Kidney tubule cell (primary cell): ENCODE data around the gene NRM.
"Not testable (repeated sequence)": the region's sequence is repeated elsewhere in the genome, so short reads cannot be mapped to it uniquely, and the experiment has no call there.

Source experiments
- DNase-seq: peaks from one replicate; pipeline ENCODE4 v3.0.0-alpha.2; 2018; ENCODE audit warnings: low spot score

The NRM gene

DNA sequence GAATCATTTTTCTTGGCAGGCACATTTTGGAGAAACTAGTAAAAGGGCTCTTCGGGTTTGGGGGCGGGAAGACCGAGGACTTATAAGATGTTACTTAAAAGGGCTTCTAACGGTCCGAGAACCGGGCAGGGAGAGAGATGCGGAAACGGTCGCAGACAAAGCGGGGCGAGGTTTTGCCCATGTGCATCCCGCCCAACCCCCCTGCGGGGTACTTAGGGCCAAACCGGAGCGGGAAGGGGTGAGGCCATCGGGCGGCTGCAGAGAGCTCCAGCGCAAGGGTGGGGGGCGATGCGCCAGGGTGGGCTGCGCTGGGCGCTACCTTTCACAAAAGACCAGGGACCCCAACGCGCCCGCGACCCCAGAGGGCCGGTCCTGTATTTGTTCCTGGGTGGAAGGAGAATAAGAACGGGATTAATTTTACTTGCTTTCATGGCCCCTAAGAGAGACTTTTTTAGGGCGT, 30.0 kb upstream of the NRM start:
- DNase-seq: peak; percentile 68

DNA sequence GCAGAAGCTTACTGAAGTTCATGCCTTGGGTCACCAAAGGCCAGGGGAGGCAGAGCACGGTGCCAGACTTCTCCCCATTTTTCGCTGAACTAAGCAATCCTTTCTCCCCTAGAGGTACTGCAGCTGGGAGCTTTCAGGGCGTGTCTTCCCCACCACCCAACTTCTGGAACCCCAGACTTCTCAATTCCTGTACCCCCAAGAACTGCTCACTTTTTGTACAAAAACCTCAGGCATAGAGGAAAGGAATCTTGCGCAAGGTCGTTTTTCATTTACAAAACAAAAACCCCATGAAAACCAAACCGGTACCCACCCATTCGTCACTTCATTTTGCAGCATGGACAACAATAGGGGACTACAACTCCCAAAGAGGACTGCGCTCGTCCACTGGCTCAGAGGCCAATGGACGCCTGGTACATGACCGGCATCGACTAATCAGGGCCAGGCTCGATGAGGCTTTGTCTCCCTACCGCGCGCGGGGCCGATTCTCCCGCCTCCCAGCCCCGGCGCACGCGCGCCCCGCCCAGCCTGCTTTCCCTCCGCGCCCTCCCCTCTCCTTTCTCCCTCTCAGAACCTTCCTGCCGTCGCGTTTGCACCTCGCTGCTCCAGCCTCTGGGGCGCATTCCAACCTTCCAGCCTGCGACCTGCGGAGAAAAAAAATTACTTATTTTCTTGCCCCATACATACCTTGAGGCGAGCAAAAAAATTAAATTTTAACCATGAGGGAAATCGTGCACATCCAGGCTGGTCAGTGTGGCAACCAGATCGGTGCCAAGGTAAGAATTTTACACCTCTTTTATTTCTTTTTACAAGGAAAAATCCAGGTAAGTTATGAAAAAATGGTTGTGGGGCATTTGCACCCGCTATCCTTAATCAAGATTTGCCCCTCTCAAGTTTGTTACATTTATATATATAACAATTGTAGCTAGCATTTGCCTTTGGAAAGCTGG, 29.3 kb upstream of the NRM start, which contains the start of gene TUBB:
Gene TUBB, plus strand, starts transcription at position 562 of the 947 bp plus-strand sequence. Its CDS starts 155 bp downstream, at position 717.
- DNase-seq: peak; percentile 98

DNA sequence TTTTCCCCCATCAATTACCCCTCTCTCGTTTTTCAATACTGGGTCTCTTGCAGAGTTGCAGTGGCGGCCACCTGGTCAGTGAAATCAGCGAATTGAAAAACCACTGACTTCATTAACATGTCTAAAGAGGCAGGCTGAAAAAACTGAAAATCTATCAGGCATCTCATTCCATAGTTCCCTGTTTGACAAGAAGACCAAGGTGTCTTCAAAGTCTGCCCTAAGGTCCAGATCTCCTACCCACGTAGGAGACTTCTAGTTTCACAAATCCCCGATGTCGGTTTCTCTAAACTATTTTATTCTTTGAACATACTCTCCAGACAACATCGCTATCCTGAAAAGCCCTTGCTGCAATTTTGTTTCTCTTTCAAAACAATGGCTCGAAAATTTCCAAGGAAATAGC, 28.6 kb upstream of the NRM start:
- peak; percentile 41 for DNase-seq

DNA sequence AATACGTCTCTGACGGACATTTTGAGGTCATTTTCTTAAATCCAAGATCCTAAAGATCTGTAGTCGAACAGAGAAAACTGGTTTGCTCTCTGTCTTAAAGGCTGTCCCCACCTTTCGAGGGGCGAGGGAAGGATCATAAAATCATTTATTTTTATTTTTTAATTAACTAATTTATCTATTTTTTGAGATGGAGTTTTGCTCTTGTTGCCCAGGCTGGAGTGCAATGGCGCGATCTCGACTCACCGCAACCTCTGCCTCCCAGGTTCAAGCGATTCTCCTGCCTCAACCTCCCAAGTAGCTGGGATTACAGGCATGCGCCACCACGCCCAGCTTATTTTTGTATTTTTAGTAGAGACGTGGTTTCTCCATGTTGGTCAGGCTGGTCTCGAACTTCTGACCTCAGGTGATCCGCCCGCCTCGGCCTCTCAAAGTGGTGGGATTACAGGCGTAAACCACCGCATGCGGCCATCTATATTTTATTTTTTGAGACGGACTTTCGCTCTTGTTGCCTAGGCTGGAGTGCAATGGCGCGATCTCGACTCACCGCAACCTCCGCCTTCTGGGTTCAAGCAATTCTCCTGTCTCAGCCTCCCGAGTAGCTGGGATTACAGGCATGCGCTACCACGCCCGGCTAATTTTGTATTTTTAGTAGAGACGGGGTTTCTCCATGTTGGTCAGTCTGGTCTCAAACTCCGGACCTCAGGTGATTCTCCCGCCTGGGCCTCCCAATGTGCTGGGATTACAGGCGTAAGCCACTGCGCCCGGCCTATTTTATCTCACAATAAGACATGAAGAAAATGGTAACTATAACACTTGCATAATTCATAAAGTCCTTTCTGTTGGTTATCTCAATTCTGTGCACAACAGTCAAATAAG, 27.3 kb upstream of the NRM start:
- not testable (repeated sequence) for DNase-seq

DNA sequence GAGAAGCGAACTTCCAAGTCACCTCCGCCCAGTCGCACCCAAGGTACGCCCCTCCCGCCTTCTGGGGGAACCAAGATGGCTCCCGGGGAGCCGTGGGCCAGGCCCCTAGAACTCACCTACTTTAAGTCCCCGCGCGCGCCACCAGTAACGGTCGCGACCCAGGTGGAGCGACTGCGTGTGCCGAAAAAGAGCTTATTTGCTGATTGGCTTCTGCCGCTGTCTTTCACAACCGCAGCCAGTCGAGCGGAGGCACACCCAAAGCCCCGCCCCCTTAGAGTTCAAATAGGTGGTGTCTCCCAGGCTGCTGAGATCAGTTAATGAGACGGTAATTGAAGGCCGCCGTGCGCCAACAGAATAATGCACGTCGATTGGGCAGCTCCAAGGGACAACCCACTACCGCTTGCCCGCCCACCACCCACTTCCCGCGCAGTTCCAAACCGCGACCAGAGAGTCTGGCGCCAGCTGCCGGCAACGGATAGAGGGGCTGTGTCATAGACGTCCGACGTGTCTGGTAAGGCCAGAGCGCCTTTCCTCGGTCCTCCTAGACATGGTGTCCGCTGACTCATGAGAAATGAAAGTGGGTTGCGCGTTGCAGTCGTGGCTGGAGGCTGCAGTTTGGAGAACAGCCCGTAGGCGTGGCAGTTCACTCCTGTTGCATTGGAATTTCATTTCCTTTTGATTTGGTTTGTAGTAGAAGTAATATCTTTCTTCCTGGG, 26.5 kb upstream of the NRM start, which contains the start of gene MDC1:
Gene MDC1, minus strand, starts transcription at position 153 of the 716 bp plus-strand sequence. CDS start 2,106 bp downstream, outside the sequence.
- DNase-seq: peak; percentile 100

DNA sequence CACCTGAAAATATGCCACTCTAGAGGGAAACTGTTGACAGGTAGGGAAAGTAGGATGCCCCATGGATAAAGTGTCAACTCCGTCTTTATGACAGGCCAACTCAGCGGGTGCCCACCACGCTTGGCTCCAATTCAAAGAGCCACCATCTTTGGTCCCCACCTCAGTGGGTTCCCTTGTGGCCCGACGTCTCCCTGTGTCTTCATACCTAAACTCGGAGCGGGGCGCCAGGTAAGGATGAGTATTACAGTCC, 26.0 kb upstream of the NRM start:
- no peak for DNase-seq

DNA sequence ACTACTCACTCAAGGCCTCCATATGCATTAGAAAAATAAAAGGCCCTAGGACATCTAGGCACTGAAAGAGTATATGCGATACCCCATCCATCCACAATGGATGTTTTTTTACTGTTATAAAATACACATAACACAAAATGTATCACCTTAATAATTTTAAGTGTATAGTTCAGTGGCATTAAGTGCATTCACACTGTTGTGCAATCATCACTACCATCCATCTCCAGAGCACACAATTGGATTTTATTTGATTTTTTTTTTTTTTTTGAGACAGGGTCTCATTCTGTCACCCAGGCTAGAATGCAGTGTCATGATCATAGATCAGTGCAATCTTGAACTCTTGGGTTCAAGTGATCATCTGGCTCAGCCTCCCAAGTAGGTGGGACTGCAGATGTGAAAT, 23.5 kb upstream of the NRM start:
- no peak for DNase-seq

DNA sequence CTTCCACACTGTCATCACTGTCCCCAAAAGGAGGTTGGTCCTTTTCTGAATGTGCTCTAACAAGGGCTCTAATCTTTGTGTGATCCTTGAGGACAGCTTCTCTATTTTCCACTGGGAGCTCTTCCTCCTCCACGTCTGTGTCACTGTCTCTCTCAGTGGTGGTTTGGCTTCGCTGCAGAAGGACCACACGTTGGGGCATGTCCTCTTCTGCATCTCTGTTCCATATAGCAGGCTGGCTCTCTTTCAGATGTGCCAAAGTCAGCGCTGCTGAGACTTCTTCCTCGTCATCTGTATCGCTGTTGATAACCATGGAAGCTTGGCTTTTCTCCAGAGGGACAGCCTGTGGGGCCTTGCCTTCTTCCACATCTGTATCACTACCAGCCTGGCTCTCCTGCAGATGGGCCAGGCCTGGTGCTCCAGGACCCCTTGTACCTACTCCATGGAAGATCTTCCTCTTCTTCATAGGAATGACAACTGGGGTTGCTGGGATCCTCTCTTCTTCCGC, 21.7 kb upstream of the NRM start:
- DNase-seq: no peak

DNA sequence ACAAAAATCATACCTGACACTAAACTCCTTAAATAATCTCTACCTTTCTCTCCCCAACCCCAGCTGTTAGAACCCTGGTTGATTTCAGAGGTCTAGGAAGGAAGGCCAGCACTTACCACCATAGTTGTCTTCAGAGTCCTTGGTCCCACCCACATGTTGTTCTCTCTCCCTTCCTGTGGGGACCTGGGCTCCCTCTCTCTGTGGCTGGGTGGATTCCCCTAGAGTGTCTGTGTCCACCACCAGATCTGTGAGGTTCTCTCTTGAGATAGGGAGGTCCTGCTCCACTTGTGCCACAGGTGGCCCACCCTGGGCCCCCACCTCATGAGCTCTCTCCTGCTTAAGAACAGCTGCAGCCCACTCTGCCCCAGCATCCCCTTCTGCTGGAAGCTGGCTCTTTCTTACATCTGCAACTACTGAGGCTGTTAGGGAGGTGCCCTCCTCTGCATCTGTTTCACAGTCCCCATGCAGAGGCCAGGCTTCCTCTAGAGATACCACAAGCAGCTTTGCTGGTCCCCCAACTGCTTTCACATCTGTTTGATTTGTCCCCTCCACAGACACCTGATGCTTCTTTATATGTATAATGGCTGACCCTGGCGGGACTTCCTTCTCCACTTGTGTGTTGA, 21.1 kb upstream of the NRM start:
- no peak for DNase-seq

DNA sequence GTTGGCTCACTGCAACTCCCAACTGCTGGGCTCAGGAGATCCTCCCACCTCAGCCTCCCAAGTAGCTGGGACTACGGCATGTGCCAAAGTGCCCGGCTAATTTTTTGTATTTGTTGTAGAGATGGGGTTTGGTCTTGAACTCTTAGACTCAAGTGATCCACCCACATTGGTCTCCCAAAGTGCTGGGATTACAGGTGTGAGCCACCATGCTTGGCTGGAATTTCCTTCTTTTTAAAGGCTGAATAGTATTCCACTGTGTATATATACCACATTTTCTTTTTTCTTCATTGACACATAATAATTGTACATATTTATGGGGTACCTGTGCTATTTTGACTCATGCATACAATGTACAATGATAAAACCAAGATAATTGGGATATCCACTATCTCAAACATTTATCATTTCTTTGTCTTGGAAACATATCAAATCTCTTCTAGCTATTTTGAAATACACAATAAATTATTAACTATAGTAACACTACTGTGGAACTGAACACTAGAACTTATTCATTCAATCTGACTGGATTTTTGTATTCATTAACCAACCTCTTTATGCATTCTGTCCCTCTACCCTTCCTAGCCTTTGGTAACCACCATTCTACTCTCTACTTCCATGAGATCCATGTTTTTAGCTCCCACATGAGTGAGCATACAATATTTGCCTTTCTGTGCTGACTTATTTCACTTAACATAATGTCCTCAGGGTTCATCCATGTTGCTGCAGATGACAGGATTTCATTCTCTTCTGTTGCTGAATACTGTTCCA, 18.5 kb upstream of the NRM start:
- DNase-seq: peak; percentile 85

DNA sequence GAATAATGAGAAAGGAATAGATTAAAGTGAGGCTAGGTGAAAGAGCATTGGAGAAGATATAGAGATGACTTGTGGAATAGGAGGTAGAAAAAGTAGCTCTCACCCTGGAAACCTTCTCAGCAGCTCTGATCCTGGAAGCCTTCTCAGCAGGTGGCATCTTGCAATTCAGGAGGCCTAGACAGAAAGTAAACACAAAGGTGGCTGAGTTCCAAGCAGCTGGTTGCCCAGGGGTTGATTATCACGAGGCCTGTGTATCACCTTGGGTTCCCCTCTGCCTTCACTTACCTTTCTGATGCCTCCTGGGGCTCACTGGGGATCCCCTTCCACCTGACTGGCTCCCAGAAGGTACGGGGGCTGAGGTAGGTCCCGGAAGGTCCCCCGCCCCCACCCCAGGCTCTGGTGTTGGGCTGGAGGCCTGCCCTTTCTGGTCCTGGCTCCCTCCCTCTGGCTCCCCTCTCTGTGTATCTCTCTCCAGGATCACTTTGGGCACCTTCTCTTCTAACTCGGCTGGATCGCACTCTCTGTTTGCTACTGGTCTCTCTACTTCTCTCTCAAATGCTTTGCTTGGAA, 16.6 kb upstream of the NRM start:
- DNase-seq: no peak

DNA sequence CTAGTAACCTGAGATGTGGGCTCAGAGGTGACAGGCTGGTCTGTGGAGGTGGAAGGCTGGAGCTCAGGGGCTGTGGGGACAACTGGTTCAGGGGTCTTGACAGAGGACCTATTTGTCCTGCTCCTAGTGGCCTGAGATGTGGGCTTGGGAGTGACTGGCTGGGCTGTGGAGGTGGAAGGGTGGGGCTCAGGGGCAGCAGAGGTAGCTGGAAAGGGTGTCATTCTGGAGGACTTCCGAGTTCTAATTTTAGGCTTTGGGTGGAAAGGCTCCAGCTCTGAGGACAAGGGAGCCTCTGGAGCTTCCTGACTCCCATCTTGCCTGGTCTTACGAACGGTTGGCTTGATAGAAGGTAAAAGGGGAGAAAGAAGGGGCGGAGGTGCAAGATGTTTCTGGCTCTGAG, 14.8 kb upstream of the NRM start:
- no peak for DNase-seq

DNA sequence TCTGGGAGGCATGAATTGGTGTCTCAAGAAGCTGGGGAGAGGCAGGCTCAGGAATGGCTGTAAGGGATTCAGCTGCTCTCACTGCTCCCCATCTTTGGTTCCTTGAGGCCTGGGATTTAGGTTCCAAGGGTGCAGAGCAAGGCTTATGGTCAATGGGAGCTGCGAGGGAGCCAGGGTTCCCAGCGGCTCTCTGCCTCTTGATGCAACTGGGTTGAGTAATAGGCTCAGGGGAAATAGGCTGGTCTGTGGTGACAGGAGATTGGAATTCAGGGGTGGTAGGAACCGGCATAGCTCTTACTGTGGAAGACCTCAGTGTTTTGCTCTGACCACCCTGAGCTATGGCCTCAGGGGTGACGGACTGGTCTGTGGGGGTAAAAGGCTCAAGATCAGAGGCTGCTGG, 13.0 kb upstream of the NRM start:
- DNase-seq: no peak

DNA sequence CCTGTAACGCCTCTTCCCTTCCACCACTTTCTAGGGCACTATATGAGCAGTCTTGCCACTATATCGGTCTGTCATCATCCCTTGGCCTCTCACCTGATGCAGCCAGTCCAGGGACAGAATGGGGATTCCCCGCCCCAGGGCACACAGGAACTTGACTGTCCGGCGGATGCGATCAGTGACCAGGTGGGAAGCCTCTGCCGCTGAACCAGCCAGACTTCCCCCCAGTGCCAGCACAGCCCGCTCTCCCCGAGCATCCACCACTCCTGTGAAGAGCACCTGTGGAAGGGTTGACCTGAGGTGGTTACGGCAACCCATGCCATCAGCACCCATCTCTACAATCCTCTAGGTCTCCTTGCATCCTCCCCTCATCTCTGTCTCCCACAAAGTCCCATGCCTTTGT, 12.2 kb upstream of the NRM start:
- DNase-seq: no peak

DNA sequence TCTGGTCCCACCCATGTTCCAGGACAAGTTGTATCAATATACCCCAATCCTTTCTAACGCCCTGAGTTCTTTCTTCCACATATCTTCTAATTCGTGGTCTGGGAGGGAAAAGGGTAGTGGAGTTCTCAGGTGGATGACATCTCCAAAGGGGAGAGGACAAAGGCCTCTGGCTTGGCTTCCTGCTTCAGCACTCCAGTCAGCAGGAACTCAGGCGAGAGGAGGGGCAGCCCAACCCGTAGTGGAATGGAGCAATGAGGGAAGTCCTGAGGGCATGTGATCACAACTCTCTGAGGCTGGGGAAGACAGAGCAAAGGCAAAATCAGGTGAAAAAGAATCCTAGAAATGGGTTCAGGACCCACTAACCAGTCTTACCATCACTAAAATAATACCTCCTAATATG, 9.6 kb upstream of the NRM start:
- DNase-seq: peak; percentile 40

DNA sequence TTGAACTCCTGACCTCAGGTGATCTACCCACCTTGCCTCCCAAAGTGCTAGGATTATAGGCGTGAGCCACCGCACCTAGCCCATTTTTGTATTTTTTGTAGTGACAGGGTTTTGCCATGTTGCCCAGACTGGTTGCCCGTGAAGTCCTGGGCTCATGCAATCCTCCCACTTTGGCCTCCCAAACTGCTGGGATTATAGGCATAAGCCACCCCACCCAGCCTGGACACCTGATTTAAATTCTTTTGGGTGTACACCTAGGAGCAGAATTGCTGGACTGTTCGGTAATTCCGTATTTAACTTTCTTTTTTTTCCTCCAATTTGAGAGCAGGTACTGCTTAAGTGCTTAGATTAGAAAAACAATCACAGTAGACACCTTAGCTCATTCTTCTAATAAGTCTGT, 5.6 kb upstream of the NRM start:
- DNase-seq: no peak

DNA sequence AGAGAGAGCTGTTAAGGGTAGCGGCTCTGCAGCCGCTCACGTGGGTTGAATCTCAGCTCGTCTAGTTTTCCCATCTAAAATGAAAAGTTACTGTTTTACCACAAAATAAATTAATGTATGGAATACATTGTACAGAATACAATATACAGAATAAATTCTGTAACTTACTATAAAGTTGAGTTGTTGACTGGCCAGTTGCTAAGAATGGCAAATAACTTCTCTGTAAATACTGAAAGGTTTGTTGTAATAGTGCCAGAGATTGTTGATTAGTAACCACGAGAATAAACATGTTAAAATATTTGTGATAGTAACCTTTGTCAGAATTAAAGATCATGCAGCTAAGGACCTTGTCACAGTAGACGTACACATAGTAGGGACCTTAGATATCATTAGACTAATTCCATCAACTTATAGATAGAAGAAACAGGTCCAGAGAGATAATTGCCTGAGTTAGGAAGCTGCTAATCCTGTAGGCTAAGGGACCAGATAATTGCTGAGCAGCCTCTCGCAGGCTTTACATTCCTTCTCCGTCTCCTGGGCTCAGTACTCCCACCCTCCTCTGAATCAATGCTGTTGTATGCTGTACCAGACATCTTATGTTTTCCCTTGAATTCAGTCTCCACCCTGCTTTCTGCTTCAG, 544 bp upstream of the NRM start:
- DNase-seq: no peak

DNA sequence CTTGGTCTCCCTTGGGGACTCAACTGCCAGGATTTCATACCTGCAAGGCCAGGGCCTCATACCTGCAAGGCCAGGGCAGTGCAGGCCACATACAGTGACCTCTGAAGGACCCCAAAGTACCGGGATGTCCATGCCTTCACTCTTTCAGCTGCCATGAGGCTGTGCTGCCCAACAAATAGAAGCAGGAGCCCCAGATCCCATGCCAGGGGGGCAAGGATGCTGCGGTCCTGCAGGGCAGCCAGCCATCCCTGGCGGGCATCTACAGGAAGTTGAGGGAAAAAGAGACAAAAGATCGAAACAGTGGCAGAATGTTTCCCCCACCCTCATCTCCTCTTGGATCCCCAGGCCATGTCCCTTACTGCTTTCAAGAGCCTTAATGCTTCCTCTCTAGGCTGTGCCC, 799 bp downstream of the NRM start:
- DNase-seq: no peak

DNA sequence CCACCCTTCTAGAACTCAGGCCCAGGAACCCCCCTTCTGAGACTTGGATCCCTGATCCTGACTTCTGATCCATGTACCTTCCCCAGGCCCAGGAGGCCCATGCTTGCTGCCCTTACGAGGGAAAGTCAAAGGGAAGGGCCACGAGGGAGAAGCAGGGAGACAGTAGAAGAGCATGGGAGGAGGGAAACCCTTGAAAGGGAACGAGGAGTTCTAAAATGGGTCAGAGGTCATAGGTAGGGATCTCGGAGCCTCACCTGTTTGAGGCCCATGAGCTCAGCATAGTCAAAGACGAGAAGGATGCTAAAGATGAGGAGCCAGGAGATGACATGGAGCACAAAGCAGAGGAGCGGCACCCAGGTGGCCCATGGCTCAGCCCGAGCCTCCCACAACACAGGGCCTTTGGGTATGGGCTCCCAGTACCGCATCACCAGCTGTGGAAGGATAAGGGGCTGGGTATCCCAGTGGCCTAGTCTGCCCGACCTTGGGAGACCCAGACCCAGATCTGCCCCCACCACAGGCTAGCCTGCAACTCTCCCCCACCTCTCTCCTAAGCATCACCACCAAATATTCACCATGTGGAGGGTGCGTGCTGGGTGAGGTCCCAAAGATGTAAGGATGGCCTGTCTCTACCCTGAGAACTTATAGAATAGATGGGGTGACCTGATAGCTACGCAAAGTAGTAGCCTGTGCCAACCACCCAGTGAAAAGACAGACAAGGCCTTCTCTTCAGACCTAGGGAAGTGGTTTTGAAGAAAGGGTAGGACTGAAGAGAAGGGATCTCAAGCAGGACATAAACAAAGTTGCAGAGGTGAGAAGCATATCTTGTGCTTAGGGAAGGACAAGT, 1.5 kb downstream of the NRM start:
- DNase-seq: no peak
